SK-N-SH (cell line): ENCODE measurements around the gene WFDC9. TPM values are rescaled to one million over a fixed set of nuclear protein-coding genes. Genes with fewer than 3 reads are reported as not detected.
"Not testable (repeated sequence)": the region's sequence is repeated elsewhere in the genome, so short reads cannot be mapped to it uniquely, and the experiment has no call there.

Experiments
- CTCF ChIA-PET: fragments of 300-600, 350-600 bp; formaldehyde crosslinking; extraction: SDS; loops from one replicate; lab custom pipeline; 2021; lab: Yijun Ruan, JAX
- POLR2A ChIA-PET: fragments of 350-600 bp; sonication (Branson Sonifier 250); formaldehyde crosslinking; extraction: SDS; loops from one replicate; lab custom pipeline; 2020; ENCODE audit warnings: antibody characterized with exemption, inconsistent platforms; lab: Yijun Ruan, JAX
- DNase-seq: peaks from one replicate; pipeline ENCODE4 v3.0.0; 2012
- H2AFZ ChIP-seq: fragments of 200-600 bp; sonication (generic); 2 replicates; pipeline ENCODE4 v1.8.1; 2016; ENCODE audit warnings: antibody characterized with exemption, mild to moderate bottlenecking, low read depth
- H3F3A ChIP-seq: fragments of 200-600 bp; sonication (generic); replicated peaks from 2 replicates; pipeline ENCODE3; 2016; ENCODE audit warnings: antibody characterized with exemption, mild to moderate bottlenecking; ENCODE audit not compliant: insufficient read depth
- H3K27ac ChIP-seq, 2 experiments: fragments of 200-500 bp in 1 of 2; fragments of 200-600 bp in 1 of 2; sonication (Bioruptor generic) in 1 of 2; sonication (generic), shearing (Covaris generic) in 1 of 2; 2 replicates each; pipeline versions ENCODE4 v1.5.1 to v1.6.1; 2014 to 2016; ENCODE audit warnings: low read depth in 2 of 2, inconsistent platforms in 1 of 2, low read length in 1 of 2, mild to moderate bottlenecking in 1 of 2, mixed read lengths in 1 of 2
- H3K27me3 ChIP-seq: fragments of 200-600 bp; sonication (generic), shearing (Covaris generic); 2 replicates; pipeline ENCODE4 v1.6.1; 2016; ENCODE audit warnings: mixed run types; ENCODE audit not compliant: insufficient read depth
- H3K36me3 ChIP-seq, 2 experiments: fragments of 200-500 bp in 1 of 2; fragments of 200-600 bp in 1 of 2; sonication (Bioruptor generic) in 1 of 2; sonication (generic) in 1 of 2; replicated peaks in 1 of 2; 2 replicates each; pipeline versions ENCODE3 to v1.5.1; 2014 to 2016; ENCODE audit warnings: low read length in 1 of 2, mild to moderate bottlenecking in 1 of 2; ENCODE audit not compliant: insufficient read depth in 2 of 2, control insufficient read depth in 1 of 2
- H3K4me1 ChIP-seq, 2 experiments: fragments of 200-500 bp in 1 of 2; fragments of 200-600 bp in 1 of 2; sonication (Bioruptor generic) in 1 of 2; sonication (generic), shearing (Covaris generic) in 1 of 2; 2 replicates each; pipeline versions ENCODE4 v1.5.1 to v1.6.1; 2014 to 2016; ENCODE audit warnings: low read depth in 1 of 2, low read length in 1 of 2, mixed run types in 1 of 2; ENCODE audit not compliant: insufficient read depth in 2 of 2, control insufficient read depth in 1 of 2
- H3K4me2 ChIP-seq: fragments of 200-600 bp; sonication (generic), shearing (Covaris generic); 2 replicates; pipeline ENCODE4 v1.6.1; 2017; ENCODE audit warnings: mixed run types
- H3K4me3 ChIP-seq, 2 experiments: fragments of 200-500 bp in 1 of 2; fragments of 200-600 bp in 1 of 2; sonication (Bioruptor generic) in 1 of 2; sonication (generic), shearing (Covaris generic) in 1 of 2; 2 replicates each; pipeline versions ENCODE4 v1.5.1 to v1.8.1; 2014 to 2016; ENCODE audit warnings: low read depth in 2 of 2, inconsistent platforms in 1 of 2, low read length in 1 of 2, mild to moderate bottlenecking in 1 of 2, mixed read lengths in 1 of 2, moderate library complexity in 1 of 2
- H3K79me2 ChIP-seq: fragments of 200-600 bp; sonication (generic); 2 replicates; pipeline ENCODE4 v1.8.1; 2017; ENCODE audit warnings: mild to moderate bottlenecking; ENCODE audit not compliant: insufficient read depth
- H3K9ac ChIP-seq: fragments of 200-600 bp; sonication (generic); 2 replicates; pipeline ENCODE4 v1.6.1; 2017; ENCODE audit warnings: mixed run types
- H3K9me2 ChIP-seq: fragments of 200-600 bp; sonication (generic); 2 replicates; pipeline ENCODE4 v1.6.1; 2017; ENCODE audit warnings: mixed run types
- H3K9me3 ChIP-seq: fragments of 200-600 bp; sonication (generic); 2 replicates; pipeline ENCODE4 v1.6.1; 2017; ENCODE audit warnings: mixed run types, mild to moderate bottlenecking, moderate library complexity
- H4K20me1 ChIP-seq: fragments of 200-600 bp; sonication (generic); 2 replicates; pipeline ENCODE4 v1.6.1; 2017; ENCODE audit warnings: mild to moderate bottlenecking, mixed run types; ENCODE audit not compliant: insufficient read depth
- CHD2 ChIP-seq: fragments of 150-350 bp; IDR thresholded peaks from 2 replicates; pipeline ENCODE4 v1.6.1; 2018; ENCODE audit warnings: low read length; ENCODE audit not compliant: partially characterized antibody
- ELF1 ChIP-seq: IDR thresholded peaks from 2 replicates; pipeline ENCODE4 v1.4.0; 2012
- EP300 ChIP-seq, 2 experiments: IDR thresholded peaks; 2 replicates each; pipeline versions ENCODE4 v1.4.0 to v1.6.1; 2012; ENCODE audit warnings: borderline replicate concordance in 1 of 2, low read depth in 1 of 2, low read length in 1 of 2
- EZH2phosphoT487 ChIP-seq: fragments of 200-600 bp; sonication (generic); IDR thresholded peaks from 2 replicates; pipeline ENCODE4 v1.6.1; 2017; ENCODE audit warnings: low read depth, mixed run types, mild to moderate bottlenecking, antibody characterized with exemption, moderate library complexity, borderline replicate concordance
- FOSL2 ChIP-seq: IDR thresholded peaks from 2 replicates; pipeline ENCODE4 v1.4.0; 2012; ENCODE audit warnings: low read depth, mild to moderate bottlenecking, moderate library complexity, borderline replicate concordance
- GATA2 ChIP-seq: sonication (generic); formaldehyde crosslinking; IDR thresholded peaks from 2 replicates; pipeline ENCODE4 v1.5.0; 2020; ENCODE audit warnings: mild to moderate bottlenecking, missing genetic modification reagents
- JUND ChIP-seq: IDR thresholded peaks from 2 replicates; pipeline ENCODE4 v1.4.0; 2012
- MEF2A ChIP-seq: IDR thresholded peaks from 2 replicates; pipeline ENCODE4 v1.4.0; 2012; ENCODE audit warnings: low read depth, borderline replicate concordance
- MXI1 ChIP-seq: IDR thresholded peaks from 2 replicates; pipeline ENCODE4 v1.6.1; 2012; ENCODE audit warnings: mild to moderate bottlenecking, low read depth, low read length, improper control_type of control experiment
- RFX5 ChIP-seq: IDR thresholded peaks from 2 replicates; pipeline ENCODE4 v1.6.1; 2012; ENCODE audit warnings: mild to moderate bottlenecking, improper control_type of control experiment, low read length
- RXRA ChIP-seq: IDR thresholded peaks from 2 replicates; pipeline ENCODE4 v1.4.0; 2012; ENCODE audit warnings: low read depth, mild to moderate bottlenecking, borderline replicate concordance
- TCF12 ChIP-seq: IDR thresholded peaks from 2 replicates; pipeline ENCODE4 v1.4.0; 2012
- YY1 ChIP-seq: IDR thresholded peaks from 2 replicates; pipeline ENCODE4 v1.4.0; 2012; ENCODE audit warnings: low read depth, mild to moderate bottlenecking
- WGBS: methylation state at CpG from one replicate; pipeline ENCODE4 v1.1.6; 2017; ENCODE audit warnings: low lambda C conversion rate; 5-methylcytosine and 5-hydroxymethylcytosine counted together
- polyA plus RNA-seq, 3 experiments: library from polyadenylated mRNA; depleted of rRNA; stranded (reverse); fragments of >200 nt; gene quantifications; 2 replicates each; pipeline ENCODE4 v1.2.3, GENCODE V29; 2012
- TF ChIP-seq, protein P1 (sequence below): fragments of 150-350 bp; IDR thresholded peaks from 2 replicates; pipeline ENCODE4 v1.6.1; 2017; ENCODE audit warnings: antibody characterized with exemption, low read length, low read depth, borderline replicate concordance
- TF ChIP-seq, protein P2 (sequence below): fragments of 150-350 bp; IDR thresholded peaks from 2 replicates; pipeline ENCODE4 v1.6.1; 2016; ENCODE audit warnings: mild to moderate bottlenecking, low read depth, low read length
- TF ChIP-seq, protein P3 (sequence below): IDR thresholded peaks from 2 replicates; pipeline ENCODE4 v1.6.1; 2012; ENCODE audit warnings: mild to moderate bottlenecking, low read depth, low read length, moderate library complexity

WFDC9 gene
- polyA plus RNA-seq, 1 of the 3 experiments (the other 2 are of a cell fraction): not detected

DNA sequence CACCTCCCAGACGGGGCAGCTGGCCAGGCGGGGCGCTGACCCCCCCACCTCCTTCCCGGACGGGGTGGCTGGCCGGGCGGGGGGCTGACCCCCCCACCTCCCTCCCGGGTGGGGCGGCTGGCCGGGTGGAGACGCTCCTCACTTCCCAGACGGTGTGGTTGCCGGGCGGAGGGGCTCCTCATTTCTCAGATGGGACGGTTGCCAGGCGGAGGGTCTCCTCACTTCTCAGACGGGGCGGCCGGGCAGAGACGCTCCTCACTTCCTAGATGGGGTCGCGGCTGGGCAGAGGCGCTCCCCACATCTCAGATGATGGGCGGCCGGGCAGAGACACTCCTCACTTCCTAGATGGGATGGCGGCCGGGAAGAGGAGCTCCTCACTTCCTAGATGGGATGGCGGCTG, 14.8 kb upstream of the WFDC9 start:
- H3K9me2 ChIP-seq, H3K79me2 ChIP-seq, H2AFZ ChIP-seq, H3K9me3 ChIP-seq, H3K27me3 ChIP-seq, POLR2A ChIA-PET, H3K27ac ChIP-seq, H3K4me1 ChIP-seq, DNase-seq, H3F3A ChIP-seq, H3K9ac ChIP-seq, H3K4me2 ChIP-seq, CTCF ChIA-PET, H3K4me3 ChIP-seq, H4K20me1 ChIP-seq, H3K36me3 ChIP-seq: not testable (repeated sequence)
- WGBS: 81% methylated on average over 3 of the region's 28 CpGs

DNA sequence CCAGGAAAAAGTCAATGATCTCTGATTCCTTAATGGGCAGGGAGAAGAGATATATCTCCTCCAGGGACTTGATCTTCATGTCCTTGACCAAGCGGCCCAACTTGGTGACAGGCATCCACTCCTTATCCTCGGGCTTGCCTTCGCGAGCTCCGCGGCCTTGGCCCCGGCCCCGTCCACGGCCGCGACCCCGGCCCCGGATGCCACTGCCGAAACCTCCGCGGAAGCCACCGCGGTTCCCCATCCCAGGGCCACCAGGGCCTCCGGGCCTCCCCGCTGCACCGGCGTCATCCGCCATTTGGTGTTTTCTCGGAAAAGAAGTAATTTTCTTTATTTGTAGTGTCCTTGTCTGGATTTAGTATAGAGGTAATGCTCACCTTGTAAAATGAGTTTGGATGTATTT, 10.0 kb upstream of the WFDC9 start:
- H3K4me2 ChIP-seq, H3K9ac ChIP-seq, H3K9me2 ChIP-seq, H3K4me1 ChIP-seq, POLR2A ChIA-PET, H3K79me2 ChIP-seq, DNase-seq, H4K20me1 ChIP-seq, H3F3A ChIP-seq, H3K9me3 ChIP-seq, H3K27ac ChIP-seq, H2AFZ ChIP-seq, CTCF ChIA-PET, H3K27me3 ChIP-seq, H3K36me3 ChIP-seq, H3K4me3 ChIP-seq: not testable (repeated sequence)
- WGBS: 61% methylated on average over 14 of the region's 24 CpGs

DNA sequence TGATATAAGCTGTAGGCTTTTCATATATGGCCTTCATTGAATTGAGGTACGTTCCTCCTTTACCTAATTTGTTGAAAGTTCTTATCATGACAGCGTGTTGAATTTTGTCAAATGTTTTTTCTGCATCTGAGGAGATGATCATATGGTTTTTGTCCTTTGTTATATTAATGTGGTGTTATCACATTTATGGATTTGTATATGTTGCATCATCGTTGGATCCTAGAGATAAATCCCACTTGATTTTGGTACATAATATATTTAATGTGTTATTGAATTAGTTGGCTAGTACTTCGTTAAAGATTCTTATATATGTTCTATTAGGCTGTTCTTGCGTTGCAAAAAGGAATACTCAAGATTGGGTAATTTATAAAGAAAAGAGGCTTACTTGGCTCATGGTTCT, 8.6 kb upstream of the WFDC9 start:
- no peak for DNase-seq
- no peaks in the 10 kb centered on the region for H3K9me2 ChIP-seq
- H3F3A ChIP-seq: no peaks in the 10 kb centered on the region
- ChIA-PET CTCF (interaction anchor here (1.0 kb wide), 1 partner anchor 10 kb away, joined by 3 read pairs; the partner anchor contains the start of gene WFDC10A), POLR2A (no interaction called here)
- WGBS: 6% methylated on average over 5 of the region's 5 CpGs
- H3K4me2 ChIP-seq: no peak overlapping the region
- no peak overlapping the region for H3K9ac ChIP-seq
- H3K27me3 ChIP-seq: no peaks in the 10 kb centered on the region
- H2AFZ ChIP-seq: no peak overlapping the region
- H3K4me3 ChIP-seq: no peak overlapping the region
- no peaks in the 10 kb centered on the region for H3K36me3 ChIP-seq
- H3K79me2 ChIP-seq: no peaks in the 10 kb centered on the region
- H4K20me1 ChIP-seq: no peaks in the 10 kb centered on the region
- no peak overlapping the region for H3K27ac ChIP-seq
- H3K9me3 ChIP-seq: no peaks in the 10 kb centered on the region
- H3K4me1 ChIP-seq: no peaks in the 10 kb centered on the region
- TF ChIP-seq, protein P1, sequence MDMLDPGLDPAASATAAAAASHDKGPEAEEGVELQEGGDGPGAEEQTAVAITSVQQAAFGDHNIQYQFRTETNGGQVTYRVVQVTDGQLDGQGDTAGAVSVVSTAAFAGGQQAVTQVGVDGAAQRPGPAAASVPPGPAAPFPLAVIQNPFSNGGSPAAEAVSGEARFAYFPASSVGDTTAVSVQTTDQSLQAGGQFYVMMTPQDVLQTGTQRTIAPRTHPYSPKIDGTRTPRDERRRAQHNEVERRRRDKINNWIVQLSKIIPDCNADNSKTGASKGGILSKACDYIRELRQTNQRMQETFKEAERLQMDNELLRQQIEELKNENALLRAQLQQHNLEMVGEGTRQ: no peak
- TF ChIP-seq EZH2phosphoT487 (no peak), MXI1 (no peak), TCF12 (no peak), ELF1 (no peak), MEF2A (no peak), EP300 (IDR thresholded peaks at IDR 0.05; ENCODE audit: borderline replicate concordance in 1 of 2, low read depth in 1 of 2, low read length in 1 of 2) (no peak), CHD2 (no peak), JUND (no peak), RFX5 (no peak), YY1 (no peak), GATA2 (CRISPR knock-in tag) (no peak), RXRA (no peak), FOSL2 (no peak)
- TF ChIP-seq, protein P2, sequence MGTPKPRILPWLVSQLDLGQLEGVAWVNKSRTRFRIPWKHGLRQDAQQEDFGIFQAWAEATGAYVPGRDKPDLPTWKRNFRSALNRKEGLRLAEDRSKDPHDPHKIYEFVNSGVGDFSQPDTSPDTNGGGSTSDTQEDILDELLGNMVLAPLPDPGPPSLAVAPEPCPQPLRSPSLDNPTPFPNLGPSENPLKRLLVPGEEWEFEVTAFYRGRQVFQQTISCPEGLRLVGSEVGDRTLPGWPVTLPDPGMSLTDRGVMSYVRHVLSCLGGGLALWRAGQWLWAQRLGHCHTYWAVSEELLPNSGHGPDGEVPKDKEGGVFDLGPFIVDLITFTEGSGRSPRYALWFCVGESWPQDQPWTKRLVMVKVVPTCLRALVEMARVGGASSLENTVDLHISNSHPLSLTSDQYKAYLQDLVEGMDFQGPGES: no peak
- TF ChIP-seq, protein P3, sequence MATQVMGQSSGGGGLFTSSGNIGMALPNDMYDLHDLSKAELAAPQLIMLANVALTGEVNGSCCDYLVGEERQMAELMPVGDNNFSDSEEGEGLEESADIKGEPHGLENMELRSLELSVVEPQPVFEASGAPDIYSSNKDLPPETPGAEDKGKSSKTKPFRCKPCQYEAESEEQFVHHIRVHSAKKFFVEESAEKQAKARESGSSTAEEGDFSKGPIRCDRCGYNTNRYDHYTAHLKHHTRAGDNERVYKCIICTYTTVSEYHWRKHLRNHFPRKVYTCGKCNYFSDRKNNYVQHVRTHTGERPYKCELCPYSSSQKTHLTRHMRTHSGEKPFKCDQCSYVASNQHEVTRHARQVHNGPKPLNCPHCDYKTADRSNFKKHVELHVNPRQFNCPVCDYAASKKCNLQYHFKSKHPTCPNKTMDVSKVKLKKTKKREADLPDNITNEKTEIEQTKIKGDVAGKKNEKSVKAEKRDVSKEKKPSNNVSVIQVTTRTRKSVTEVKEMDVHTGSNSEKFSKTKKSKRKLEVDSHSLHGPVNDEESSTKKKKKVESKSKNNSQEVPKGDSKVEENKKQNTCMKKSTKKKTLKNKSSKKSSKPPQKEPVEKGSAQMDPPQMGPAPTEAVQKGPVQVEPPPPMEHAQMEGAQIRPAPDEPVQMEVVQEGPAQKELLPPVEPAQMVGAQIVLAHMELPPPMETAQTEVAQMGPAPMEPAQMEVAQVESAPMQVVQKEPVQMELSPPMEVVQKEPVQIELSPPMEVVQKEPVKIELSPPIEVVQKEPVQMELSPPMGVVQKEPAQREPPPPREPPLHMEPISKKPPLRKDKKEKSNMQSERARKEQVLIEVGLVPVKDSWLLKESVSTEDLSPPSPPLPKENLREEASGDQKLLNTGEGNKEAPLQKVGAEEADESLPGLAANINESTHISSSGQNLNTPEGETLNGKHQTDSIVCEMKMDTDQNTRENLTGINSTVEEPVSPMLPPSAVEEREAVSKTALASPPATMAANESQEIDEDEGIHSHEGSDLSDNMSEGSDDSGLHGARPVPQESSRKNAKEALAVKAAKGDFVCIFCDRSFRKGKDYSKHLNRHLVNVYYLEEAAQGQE: no peak
